ENCODE data around the gene APOBEC3A. TPM values are rescaled to one million over a fixed set of nuclear protein-coding genes. Genes with fewer than 3 reads are reported as not detected.

The APOBEC3A gene
- polyA plus RNA-seq, 1 donor (not counting 4 experiments of a cell fraction or from before 2014, with no cell fraction given) = 0.50 TPM

DNA sequence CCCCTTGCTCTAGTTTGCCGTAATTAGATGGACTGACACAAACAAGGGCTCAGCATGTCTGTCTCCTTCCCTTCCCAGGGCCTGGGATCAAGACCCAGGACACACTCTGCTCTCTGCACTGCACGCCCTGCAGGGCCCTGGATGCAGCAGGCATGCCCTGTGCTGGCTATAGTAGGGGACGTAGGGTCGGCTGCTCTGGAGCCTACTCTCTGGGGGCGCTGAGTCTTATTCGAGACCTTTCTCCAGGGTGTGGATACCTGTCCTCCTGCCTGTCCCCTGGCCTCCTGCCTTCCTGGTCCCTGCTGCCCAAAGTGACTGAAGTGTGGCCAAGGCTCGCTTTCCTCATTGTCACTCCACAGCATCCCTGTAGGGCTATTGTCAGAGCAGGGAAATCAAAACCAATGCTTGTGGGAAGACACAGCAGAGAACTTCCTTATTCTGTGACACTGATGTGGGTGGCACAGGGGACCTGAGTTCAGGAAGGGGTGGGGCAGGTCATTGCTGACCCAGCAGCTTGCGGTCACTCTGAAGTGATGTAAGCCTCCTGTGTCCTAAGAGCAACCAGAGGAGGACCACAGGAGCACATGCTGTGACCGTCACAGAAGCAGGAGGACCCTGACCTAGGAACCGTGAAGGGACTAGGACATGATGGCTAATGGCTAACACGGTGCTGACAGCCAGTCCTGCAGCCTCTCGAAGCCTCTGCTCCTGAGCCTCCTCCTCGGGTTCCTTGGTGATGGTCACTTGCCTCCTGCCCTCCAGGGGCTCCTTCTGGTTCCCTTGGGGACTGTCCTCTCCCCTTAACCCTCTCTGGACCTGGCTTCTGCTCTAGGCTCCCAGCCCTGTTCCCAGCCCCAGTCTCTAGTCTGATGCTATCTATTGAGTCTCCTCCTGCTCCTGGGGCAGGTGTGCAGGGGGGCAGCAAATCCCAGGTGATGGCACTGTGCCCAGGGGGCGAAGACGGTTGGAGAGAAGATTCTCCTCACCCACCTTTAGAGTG, 10.3 kb downstream of the APOBEC3A start:
- FAIRE-seq (no peak), DNase-seq (ENCODE audit: low read depth, low spot score) (no peak)
- Histone ChIP-seq H2AFZ (ENCODE audit: control insufficient read depth, low read length) (no peak overlapping the region), H4K20me1 (ENCODE audit: control insufficient read depth, extremely low read depth, insufficient read depth, low read length) (no peaks in the 10 kb centered on the region), H3K27me3 (ENCODE audit: control insufficient read depth, extremely low read depth, insufficient read depth, low read length) (peaks cover 22% of the 10 kb centered on the region), H3K4me2 (ENCODE audit: control insufficient read depth, extremely low read depth, insufficient read depth, low read depth, low read length) (no peak overlapping the region), H3K79me2 (ENCODE audit: control insufficient read depth, insufficient read depth, low read length) (no peaks in the 10 kb centered on the region), H3K9ac (ENCODE audit: control insufficient read depth, extremely low read depth, insufficient read depth, low read length) (no peak overlapping the region), H3K27ac (ENCODE audit: control insufficient read depth, insufficient read depth, low read length) (no peak overlapping the region), H3K9me3 (ENCODE audit: control insufficient read depth, low read depth, low read length) (no peaks in the 10 kb centered on the region), H3K4me3 (ENCODE audit: control insufficient read depth in 2 of 3, extremely low read depth in 1 of 3, insufficient read depth in 2 of 3, low read depth in 1 of 3, low read length in 3 of 3) (no peak overlapping the region), H3K9me1 (ENCODE audit: control insufficient read depth, extremely low read depth, insufficient read depth, low read length) (no peaks in the 10 kb centered on the region), H3K36me3 (ENCODE audit: control insufficient read depth in 2 of 2, extremely low read depth in 1 of 2, insufficient read depth in 2 of 2, low read length in 2 of 2) (no peaks in the 10 kb centered on the region), H3K4me1 (ENCODE audit: control insufficient read depth, extremely low read depth, insufficient read depth, low read length) (no peaks in the 10 kb centered on the region)
- dilution Hi-C loops (cut with MboI; ENCODE audit: extremely low pct_ligation_motif_present, low sequenced_read_pairs) = no loop called here
- TF ChIP-seq EZH2 (IDR thresholded peaks at IDR 0.05; ENCODE audit: low read length) = no peak
- TF ChIP-seq, protein P1, sequence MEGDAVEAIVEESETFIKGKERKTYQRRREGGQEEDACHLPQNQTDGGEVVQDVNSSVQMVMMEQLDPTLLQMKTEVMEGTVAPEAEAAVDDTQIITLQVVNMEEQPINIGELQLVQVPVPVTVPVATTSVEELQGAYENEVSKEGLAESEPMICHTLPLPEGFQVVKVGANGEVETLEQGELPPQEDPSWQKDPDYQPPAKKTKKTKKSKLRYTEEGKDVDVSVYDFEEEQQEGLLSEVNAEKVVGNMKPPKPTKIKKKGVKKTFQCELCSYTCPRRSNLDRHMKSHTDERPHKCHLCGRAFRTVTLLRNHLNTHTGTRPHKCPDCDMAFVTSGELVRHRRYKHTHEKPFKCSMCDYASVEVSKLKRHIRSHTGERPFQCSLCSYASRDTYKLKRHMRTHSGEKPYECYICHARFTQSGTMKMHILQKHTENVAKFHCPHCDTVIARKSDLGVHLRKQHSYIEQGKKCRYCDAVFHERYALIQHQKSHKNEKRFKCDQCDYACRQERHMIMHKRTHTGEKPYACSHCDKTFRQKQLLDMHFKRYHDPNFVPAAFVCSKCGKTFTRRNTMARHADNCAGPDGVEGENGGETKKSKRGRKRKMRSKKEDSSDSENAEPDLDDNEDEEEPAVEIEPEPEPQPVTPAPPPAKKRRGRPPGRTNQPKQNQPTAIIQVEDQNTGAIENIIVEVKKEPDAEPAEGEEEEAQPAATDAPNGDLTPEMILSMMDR (optimal IDR thresholded peaks at IDR 0.05 in 1 of 3, IDR thresholded peaks at IDR 0.05 in 1 of 3, conservative IDR thresholded peaks at IDR 0.05 in 1 of 3; ENCODE audit: extremely low read depth in 1 of 3, insufficient read depth in 2 of 3, low read length in 3 of 3) = no peak

DNA sequence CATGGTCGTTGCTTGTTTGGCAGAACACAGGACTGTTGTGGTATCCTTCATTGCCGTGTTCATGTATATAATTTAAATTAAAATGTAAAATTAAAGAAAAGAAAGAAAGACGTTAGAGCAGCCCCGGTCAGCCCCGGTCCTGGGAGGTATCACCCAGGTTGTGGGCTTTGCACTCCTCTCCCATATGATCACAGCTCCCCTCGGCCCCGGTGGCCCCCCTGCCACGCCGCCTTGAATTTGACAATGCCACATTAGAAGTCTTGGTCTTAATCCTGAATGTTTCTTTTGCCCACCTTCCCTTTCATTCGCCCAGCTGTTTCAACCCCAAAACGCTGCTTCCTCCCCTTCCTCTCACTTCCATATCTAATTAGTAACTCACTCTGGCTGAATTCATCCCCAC, 11.4 kb downstream of the APOBEC3A start:
- H3K4me1 ChIP-seq (ENCODE audit: control insufficient read depth, extremely low read depth, insufficient read depth, low read length) = no peaks in the 10 kb centered on the region
- H3K4me3 ChIP-seq (ENCODE audit: control insufficient read depth in 2 of 3, extremely low read depth in 1 of 3, insufficient read depth in 2 of 3, low read depth in 1 of 3, low read length in 3 of 3) = no peak overlapping the region
- no peak for TF ChIP-seq EZH2 (IDR thresholded peaks at IDR 0.05; ENCODE audit: low read length)
- TF ChIP-seq, protein P1 (optimal IDR thresholded peaks at IDR 0.05 in 1 of 3, IDR thresholded peaks at IDR 0.05 in 1 of 3, conservative IDR thresholded peaks at IDR 0.05 in 1 of 3; ENCODE audit: extremely low read depth in 1 of 3, insufficient read depth in 2 of 3, low read length in 3 of 3) = no peak
- H3K9me1 ChIP-seq (ENCODE audit: control insufficient read depth, extremely low read depth, insufficient read depth, low read length) = no peaks in the 10 kb centered on the region
- no peaks in the 10 kb centered on the region for H3K36me3 ChIP-seq (ENCODE audit: control insufficient read depth in 2 of 2, extremely low read depth in 1 of 2, insufficient read depth in 2 of 2, low read length in 2 of 2)
- dilution Hi-C loops (cut with MboI; ENCODE audit: extremely low pct_ligation_motif_present, low sequenced_read_pairs) = no loop called here
- H3K27ac ChIP-seq (ENCODE audit: control insufficient read depth, insufficient read depth, low read length) = no peak overlapping the region
- H4K20me1 ChIP-seq (ENCODE audit: control insufficient read depth, extremely low read depth, insufficient read depth, low read length) = no peaks in the 10 kb centered on the region
- no peaks in the 10 kb centered on the region for H3K79me2 ChIP-seq (ENCODE audit: control insufficient read depth, insufficient read depth, low read length)
- no peak overlapping the region for H3K9ac ChIP-seq (ENCODE audit: control insufficient read depth, extremely low read depth, insufficient read depth, low read length)
- FAIRE-seq (no peak), DNase-seq (ENCODE audit: low read depth, low spot score) (no peak)
- no peak overlapping the region for H2AFZ ChIP-seq (ENCODE audit: control insufficient read depth, low read length)
- no peak overlapping the region for H3K4me2 ChIP-seq (ENCODE audit: control insufficient read depth, extremely low read depth, insufficient read depth, low read depth, low read length)
- H3K9me3 ChIP-seq (ENCODE audit: control insufficient read depth, low read depth, low read length) = no peaks in the 10 kb centered on the region
- H3K27me3 ChIP-seq (ENCODE audit: control insufficient read depth, extremely low read depth, insufficient read depth, low read length) = peaks cover 22% of the 10 kb centered on the region

Measured in keratinocyte (primary cell).